H54 (cell line): ENCODE measurements around the gene MDM4.
"Not testable (repeated sequence)": the region's sequence is repeated elsewhere in the genome, so short reads cannot be mapped to it uniquely, and the experiment has no call there.

Experiments used
- DNase-seq: peaks from one replicate; pipeline ENCODE4 v3.0.0; 2011; ENCODE audit warnings: low spot score, mixed read lengths; ENCODE audit not compliant: insufficient read length
- FAIRE-seq: peaks from 3 replicates; lab custom pipeline; 2011; peaks lifted over from hg19 to GRCh38; lab: Jason Lieb, UNC
- POLR2A ChIP-seq: IDR thresholded peaks from 2 replicates; pipeline ENCODE4 v1.6.1; 2011; ENCODE audit warnings: low read depth, mild to moderate bottlenecking, low read length

MDM4 gene

DNA sequence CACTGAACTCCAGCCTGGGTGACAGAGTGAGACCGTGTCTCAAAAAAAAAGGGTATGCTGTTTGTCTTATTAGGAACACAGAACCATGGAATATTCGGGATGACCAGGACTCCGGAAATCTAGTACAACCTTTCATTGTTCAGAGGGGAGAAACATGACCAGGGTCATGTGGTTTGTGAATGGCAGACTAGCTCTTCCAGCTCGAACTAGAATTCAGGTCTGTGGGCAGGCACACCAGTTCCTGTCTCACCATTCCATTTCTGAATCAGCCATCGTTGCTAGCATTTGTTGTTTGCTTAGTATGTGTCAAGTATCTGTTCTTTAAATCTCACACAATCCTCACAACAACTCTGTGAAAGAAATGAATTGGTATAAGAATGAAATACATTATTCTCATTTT, 50.9 kb downstream of the MDM4 start:
- no peak for DNase-seq
- no peak for FAIRE-seq

DNA sequence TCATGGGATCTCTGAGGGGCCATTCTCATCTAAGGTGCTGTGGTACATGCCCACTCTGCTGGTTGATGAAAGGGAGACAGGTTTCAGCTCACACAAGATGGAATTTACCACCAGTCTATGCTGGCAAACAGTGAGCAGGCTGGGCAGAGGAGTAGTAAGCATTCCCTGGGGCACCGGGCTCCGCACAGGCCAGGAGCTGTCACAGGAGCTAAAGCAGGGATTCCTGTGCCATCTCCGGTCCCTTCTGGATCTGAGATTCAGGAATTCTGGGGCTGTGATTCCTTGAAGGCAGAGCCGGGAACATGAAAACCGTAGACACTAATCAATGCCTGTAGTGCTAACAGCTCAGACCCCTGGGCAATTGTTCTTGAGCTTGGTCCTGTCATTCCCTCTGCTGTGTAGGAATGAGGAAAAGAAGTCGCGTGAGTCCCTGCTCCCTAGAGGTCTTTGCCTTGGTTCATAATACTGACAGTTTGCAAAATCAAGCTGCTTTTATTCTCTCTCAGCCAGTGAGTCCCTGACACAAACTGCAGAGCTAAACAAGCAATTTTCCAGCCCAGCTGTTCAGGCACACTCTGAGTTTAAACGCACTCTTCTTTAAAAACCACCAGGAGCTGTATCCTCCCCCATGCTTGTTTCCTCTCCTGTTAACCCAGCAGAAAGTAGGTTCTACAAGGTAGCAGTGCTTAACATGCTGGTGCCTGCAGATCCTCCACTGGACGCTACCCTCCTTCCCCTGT, 52.5 kb downstream of the MDM4 start:
- no peak for TF ChIP-seq POLR2A
- FAIRE-seq: no peak
- no peak for DNase-seq

More for the DNA sequence above, 50.9 kb downstream of the MDM4 start:
- no peak for TF ChIP-seq POLR2A

DNA sequence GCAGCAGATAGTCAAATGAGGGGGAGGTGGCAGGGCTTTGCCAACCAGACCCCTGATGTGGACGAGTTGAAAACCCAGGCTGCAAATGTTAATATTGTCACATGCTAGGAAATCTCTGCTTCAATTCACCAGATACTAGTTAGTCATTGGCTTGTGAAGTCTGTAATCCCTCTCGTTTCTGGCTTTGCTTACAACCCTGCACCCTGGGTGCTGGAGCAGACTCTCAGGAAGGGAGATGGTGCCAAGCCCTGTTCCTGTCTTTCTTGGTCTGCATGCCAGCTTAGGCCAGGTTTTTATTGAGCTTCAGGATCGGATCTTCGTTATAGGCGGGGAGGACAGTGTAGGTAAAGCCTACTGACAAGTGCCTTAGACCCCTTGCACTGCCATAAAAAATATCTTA, 53.3 kb downstream of the MDM4 start:
- FAIRE-seq (no peak), DNase-seq (no peak)
- TF ChIP-seq POLR2A: no peak

DNA sequence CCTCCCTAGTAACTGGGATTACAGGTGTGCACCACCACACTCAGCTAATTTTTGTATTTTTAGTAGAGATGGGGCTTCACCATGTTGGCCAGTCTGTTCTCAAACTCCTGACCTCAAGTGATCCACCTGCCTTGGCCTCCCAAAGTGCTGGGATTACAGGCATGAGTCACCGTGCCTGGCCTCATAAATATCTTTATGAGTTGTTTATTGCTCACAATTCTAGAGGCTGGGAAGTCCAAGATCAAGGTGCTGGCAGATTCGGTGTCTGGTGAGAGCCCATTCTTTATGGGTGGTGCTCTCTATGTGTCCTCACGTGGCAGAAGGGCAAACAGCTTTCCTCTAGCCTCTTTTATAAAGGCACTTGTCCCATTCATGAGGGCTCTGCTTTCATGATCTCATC, 53.8 kb downstream of the MDM4 start:
- not testable (repeated sequence) for FAIRE-seq

DNA sequence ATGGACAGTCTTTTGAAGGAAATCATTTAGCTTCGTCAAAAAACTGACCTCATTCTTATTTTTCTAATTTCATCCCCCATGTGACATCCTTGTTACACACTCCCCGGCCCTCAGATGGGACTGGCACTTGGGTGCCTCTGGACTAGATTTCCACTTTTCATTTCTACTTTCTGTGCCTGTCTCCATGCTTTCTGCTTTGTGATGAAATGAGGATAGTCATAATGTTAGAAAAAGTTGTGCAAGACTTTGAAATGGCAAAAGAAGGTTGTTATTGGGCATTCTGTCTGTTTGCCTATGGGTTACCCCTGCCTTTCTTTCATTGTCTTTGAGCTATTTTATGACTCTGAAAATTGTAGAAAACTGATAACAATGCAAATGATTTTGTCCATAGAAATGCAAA, 54.9 kb downstream of the MDM4 start:
- FAIRE-seq (no peak), DNase-seq (no peak)
- TF ChIP-seq POLR2A: no peak

More for the DNA sequence above, 53.8 kb downstream of the MDM4 start:
- not testable (repeated sequence) for DNase-seq

DNA sequence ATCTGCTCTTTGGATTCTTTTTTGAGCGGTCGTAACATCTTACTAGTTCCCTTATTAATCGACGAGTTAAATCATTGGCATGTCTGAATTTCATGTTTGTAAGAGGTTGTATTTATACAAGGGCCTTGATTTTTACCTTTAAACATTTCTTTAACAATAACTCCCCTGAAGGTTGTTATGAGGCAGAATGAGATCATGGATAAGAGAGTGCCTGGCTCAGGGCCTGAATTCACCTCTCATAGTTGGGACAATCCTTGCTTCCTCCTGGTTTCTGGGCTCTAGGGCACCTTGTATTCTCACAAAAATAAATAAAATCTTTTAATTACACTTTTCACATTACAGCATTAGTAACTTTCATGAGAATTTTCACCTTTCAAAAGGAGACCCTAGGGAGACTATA, 55.4 kb downstream of the MDM4 start:
- DNase-seq (no peak), FAIRE-seq (no peak)
- TF ChIP-seq POLR2A: no peak

DNA sequence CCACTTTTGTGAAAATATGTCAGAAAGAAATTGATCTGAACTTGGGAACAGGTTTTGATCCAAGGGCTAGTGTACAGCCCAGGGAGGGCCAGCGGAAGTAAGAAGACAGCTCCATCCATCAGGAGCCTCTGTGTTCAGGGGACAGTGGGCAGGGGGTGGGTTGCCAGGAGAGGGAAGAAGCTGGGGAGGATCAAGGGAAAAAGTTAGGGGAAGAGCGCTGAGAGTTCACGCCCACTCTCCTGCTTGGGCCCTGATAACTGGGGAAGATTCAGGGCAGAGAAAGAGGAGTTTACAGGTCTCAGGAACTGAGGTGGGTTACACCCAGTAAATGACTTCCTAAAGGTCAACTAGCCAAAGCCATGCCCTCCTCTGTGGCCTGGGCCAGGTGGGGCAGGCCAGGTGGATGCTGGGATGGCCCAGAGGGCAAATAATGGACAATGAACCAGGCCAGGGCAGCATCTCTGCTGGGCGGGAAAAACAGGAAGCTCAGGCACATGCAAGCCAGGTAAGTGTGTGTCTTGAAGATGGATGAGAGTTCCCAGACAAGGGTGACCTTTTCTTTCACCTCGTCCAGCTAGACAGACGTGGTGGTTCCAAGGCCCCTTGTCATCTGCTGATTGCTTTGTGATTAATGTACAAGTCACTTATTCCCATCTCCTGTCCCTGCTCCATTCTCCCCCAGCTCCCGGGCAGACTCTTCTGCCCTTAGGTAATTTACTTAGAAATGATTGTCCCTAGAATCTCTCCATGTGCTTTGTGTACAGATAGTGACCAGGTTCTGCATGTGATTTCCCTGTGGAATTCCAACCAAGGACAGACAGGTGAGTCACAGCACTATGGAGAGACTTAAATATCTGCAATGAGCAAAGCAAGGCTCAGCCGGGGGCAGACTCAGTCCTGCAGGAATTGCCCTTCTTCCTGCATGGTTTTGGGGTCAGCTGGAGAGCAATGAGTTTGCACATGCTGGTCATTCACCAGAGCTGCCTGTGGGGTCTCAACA, 57.0 kb downstream of the MDM4 start:
- no peak for TF ChIP-seq POLR2A
- FAIRE-seq (no peak), DNase-seq (peak; percentile 34)

DNA sequence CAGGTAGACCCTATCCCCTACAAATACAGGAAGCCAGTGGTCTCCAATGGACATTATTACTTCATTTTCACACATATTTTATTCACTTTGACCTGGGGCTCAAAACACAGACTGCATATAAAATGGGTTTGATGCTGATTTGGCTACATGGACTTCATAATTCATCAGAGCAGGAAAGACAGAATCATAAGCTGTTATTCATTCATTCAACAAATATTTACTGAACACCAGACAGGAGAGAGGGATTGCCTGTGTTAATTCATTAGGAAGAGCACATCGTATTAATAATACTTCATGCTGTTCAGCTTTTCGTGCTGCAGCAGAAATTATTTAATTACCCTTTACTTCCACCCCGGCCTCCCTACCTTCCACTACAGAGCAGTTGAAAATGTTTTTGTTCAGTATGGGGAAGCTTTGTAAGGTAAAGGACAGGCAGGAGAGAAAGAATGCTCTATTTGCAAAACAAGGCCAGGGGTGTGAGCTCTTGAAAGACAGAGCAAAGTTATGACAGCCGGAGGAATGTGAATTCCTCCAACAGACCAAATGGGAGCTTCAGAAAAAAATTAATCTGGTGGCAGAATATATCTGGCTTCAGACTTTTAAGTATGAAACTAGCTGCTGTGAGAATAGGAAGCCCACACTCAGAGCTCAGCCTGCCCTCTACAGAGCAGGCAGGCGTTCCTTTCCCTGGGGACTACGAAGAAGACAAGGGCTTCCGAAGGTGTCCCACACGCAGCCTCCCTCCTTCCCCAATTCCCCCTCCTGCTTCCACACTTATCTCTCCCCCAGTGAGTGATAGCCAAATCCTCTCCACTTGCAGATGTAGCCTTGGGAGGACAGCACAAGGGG, 58.0 kb downstream of the MDM4 start:
- no peak for TF ChIP-seq POLR2A
- FAIRE-seq: no peak
- no peak for DNase-seq

DNA sequence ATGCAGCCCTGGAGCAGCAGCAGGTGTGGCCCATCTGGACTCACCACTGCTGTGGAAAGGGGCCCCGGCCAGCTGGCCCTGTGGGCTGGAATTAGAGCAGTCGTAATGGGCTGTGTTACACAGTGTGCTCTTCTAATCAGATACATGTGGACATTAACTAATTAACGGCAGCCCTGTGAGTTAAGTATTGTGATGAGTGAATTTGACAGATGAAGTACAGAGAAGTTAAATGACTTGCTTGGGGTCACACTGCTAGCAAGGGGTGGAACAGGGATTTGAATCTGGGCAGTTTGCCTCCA, 58.6 kb downstream of the MDM4 start:
- FAIRE-seq (no peak), DNase-seq (no peak)
- no peak for TF ChIP-seq POLR2A

DNA sequence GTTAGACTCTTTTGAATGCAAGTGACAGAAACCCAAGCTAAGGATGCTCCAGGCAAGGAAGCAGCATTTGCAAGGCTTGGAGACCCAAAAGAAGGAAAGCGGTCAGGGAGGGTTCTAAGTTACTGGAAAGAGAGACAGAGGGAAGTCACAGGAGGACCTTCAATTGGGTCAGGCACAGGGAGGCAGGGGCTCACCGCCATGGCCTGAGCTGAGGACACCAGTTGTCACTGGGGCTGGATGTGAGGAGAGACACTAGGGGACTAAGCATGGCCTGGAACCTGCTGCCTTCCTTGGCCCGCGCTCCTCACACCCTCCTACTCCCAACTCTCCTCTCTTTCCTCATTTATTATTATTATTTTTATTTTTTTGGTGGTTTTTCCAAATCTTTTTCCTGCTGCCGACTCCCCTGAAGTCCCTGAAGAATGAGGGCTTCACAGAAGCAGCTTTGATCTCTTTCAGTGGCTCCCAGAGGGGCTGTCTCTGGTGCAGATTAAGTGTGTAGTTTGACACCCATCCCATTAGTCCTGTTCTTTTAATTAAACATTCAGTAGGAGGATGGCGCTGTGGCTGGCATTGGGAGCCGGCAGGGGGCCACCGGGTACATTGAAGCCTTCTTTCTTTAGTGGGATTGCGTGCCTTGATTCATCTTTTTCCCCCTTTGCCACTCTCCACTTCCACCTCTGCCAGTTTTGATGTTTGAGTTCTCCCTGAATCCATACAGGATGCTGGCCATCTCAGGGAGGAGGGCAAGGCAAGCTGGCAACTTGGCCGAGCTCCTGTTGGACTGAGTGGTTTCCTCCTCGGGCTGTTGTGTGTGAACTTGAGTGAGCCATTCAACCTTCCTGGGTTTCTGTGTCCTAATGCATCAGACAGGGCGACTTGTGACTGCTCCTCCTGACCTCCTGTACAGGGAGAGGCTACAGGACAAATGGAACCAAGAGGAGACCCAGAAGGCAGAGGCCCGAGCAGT, 59.3 kb downstream of the MDM4 start:
- DNase-seq (no peak), FAIRE-seq (no peak)

DNA sequence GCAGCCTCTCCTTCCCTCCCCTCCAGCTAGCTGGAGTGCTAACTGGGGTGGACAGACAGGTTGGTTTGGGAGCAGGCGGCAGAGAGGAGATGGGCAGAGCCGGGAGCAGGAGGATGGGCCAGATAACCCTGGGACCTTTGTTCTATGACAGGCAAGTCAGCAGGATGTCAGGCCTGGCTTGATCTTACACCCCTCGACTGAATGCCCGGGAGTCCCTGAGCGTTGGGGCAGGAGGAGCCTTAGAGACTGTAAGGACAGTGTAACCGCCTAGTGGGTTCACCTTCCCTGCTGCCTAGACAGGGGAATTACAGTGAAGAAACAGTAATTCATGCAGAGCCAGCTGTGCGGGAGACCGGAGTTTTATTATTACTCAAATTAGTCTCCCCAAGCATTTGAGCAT, 60.2 kb downstream of the MDM4 start:
- no peak for TF ChIP-seq POLR2A
- no peak for DNase-seq
- no peak for FAIRE-seq

More for the DNA sequence above, 59.3 kb downstream of the MDM4 start:
- no peak for TF ChIP-seq POLR2A

DNA sequence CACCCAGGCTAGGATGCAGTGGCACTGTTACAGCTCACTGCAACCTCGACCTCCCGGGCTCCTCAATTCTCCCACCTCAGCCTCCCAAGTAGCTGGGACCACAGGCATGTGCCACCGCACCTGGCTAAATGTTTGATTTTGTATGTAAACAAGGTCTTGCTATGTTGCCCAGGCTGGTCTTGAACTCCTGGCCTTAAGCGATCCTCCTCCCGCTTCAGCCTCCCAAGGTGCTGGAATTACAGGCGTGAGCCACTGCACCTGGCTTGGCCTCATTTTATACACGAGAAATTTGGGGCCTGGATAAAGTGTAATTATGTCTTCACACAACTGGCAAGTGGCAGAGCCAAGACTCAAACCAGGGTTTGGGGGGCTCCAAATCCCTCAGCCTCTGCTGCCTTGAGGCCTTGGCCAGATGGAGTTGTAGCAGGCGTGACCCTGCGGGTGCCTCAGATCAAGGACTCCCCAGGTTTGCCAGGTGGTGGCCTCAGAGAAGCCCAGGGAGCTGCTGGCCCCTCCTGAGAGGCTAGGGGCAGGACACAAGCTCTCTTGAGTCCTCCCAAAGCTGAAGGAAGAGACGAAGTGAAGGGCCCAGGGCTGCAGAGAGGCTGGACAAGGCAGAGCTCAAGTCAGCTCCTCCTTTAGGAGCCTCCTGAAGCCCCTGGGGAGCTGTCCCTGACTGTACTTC, 61.7 kb downstream of the MDM4 start:
- FAIRE-seq (no peak), DNase-seq (no peak)
- no peak for TF ChIP-seq POLR2A
